Placental epithelial cell (primary cell): ENCODE data around the gene GJC2. TPM values are rescaled to one million over a fixed set of nuclear protein-coding genes. Genes with fewer than 3 reads are reported as not detected.

Experiments
- small RNA-seq: library from RNA; depleted of rRNA; stranded (forward); fragments of <200 nt; gene quantifications from one replicate; pipeline ENCODE3, GENCODE V24; 2012
- total RNA-seq: library from RNA; depleted of rRNA; stranded (reverse); fragments of >200 nt; gene quantifications from 2 replicates; pipeline ENCODE4 v1.2.3, GENCODE V29; 2012

Gene GJC2
- total RNA-seq = 0.79 and 2.1 TPM in 2 replicates

DNA sequence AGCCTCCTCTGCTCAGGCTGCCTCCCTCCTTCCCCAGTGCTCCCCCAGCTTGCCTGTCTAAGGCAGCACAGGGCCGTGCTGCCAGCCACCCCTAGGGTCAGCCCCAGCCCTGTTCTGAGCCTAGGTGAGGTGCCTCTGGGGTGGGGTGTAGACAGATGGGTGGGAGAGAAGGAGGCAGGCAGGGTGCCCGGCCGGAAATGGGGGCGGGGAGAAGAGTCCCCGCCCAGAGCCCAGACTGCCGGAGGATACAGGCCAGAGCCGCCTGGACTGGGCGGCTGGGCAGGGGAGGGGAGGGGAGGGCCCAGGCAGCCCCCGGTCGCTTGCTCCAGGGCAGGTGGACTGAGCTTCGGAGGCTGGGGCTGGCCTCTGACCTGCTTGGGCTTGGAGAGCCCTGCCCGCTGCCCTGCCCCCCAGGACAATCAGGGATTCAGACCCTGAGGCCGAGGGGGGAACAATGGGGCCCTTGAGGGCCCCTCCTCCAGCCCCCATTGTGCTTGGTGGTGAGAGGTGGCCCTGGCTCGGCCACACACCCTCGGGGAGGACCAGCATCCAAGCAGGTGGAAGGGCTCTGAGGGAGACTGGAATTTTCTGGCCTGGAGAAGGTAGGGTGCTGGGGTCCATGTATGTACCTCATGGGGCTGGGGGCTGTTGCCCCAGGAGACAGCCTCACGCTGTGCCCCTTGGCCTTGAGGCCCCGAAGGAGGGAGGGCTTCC lies at the start of gene GJC2:
Gene GJC2, plus strand, starts transcription at position 525 of the 714 bp plus-strand sequence. CDS start 7,829 bp downstream, outside the sequence.

DNA sequence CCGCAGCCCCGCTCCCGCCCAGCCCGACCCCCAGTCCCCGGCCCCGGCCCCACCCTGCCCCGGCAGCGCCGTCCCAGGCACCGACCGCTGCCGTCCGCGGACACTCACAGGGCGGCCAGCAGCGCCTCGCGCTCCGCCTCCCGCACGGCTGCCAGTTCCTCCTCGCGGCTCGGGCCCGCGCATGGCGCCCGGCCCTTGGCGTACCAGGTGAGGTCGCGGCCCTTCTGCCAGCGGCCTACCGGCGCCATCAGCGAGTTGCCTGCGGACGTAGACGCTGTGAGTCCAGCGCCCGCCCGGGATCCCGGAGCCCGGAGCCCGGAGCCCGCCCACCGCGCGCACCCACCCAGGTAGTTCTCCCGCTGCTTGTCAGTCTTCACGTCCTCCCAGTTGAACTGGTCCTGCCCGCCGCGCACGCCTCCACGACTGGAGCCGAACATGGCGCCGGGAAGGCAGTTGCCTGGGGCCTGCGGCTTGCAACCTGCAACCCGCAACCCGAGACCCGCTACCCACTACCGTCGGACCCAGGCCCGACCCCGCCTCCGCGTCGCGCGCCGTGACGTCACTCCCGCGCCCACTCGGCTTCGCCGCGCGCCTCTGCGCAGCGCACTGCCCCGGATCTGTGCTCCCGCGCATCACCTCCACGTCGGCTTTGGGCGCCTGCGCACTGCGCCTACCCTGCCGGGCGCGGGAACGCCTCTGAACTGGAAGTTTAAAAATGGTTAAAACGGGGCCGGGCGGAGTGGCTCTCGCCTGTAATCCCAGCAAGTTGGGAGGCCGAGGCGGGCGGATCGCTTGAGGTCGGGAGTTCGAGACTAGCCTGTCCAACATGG lies 46.7 kb upstream of the GJC2 start, which contains the start of gene C1orf35:
Gene C1orf35, minus strand, starts transcription at position 535 of the 830 bp plus-strand sequence. Its CDS starts 98 bp downstream, at position 437.

DNA sequence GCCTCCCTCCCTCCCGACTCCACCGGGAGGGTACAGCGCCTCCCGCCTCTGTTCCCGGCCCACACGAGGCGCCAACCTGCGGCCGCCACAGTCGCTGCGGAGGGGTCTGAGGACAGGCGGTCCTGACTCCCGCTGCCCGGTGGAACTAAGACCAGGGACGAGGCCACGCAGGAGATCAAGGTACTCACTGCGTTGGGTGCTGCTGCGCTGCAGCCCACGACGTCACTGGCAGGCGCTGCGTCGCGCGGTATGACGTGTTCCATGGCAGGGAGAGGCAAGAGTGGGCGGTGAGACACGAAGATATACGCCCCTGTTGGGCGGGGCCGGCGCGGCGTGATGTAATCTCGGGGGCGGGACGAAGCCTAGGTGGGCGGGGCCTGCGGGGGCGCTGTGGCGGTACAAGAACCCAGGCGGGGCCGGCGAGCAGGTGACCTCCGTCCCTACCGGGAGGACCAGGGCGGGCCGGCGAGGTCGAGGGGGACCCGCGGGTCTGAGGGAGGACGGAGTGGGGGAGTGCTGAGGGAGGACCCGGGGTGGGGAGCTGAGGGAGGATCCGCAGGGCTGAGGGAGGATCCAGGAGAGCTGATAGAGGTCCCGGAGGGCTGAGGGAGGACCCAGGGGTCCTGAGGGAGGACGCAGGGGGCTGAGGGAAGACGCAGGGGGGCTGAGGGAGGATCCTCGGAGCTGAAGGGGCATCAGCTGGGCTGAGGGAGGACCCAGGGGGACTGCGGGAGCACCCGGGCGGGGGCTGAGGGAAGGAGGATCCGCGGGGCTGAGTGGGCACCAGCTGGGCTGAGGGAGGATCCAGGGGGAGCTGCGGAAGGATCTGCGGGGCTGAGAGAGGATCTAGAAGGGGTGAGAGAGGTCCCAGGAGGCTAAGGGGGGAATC lies 40.4 kb upstream of the GJC2 start, which contains the start of gene MRPL55:
Gene MRPL55, minus strand, starts transcription at position 227 of the 889 bp plus-strand sequence. CDS start 1,039 bp downstream, outside the sequence.

DNA sequence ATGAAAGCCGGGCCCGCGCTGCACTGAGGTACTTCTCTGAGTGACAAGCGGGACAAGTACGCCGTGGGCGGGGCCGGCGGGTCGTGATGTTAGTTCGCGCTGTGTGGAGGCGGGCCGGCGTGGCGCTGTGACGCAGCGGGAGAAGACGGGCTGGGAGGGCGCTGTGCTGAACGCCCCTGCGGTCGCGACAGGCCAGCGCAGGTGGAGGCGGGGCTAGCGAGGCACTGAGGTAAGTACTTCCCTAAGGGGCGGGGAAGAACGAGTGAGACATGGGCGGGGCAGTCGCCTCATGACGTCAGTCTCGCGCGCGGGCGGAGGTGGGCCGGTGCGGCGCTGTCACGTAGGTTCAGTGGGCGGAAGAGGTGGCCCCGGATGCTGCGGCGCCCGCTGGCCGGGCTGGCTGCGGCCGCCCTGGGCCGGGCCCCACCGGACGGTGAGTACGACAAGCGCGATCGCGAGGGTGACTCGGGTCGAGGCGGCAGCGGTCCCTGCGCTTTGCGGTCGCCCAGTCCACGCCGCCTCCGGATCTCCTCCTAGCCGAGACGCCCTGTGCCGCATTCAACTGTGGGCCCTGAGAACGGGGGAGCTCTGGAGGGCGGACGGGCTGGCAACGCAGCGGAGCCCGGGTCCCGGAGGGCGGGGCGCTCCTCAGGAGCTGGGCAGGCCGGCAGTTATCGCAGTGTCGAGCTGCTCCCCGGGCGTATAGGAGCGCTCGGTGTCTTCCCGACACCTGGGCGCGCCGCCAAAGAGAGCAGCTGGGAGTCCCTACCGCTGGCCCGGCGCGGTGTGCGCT lies 9.6 kb upstream of the GJC2 start, which contains the start of gene GUK1:
Gene GUK1, plus strand, starts transcription at position 349 of the 793 bp plus-strand sequence. Its CDS starts 24 bp downstream, at position 373.

DNA sequence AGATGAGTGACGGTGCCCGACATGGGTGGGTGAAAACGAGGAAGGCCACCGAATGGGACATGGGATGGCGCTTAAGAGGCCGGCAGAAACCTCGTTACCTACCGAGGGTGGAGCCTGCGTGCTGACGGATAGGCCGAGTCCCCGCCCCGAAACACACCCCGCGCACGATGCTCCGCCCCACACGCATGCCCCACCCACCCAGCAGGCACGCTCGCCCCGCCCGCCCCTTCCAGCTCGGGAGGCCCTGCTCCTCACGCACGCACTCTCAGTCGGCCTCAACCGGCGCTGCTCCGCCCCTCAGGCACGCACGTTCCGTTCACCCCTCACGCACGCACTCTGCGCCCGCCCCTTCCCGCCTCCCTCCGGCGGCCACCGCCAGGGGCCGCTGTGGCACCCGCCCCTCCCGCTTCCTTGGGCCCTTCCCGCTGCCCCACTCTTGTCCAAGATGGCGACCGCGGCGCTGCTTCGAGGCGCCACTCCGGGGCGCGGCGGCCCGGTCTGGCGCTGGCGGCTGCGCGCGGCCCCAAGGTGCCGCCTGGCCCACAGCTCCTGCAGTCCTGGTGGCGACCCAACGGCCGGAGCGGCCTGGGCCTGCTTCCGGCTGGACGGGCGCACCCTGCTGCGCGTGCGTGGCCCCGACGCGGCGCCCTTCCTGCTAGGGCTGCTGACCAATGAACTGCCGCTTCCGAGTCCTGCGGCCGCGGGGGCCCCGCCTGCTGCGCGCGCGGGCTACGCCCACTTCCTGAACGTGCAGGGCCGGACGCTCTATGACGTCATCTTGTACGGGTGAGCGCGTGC lies 15.8 kb downstream of the GJC2 start, which contains the start of gene IBA57:
Gene IBA57, plus strand, starts transcription at position 433 of the 798 bp plus-strand sequence. Its CDS starts 13 bp downstream, at position 446.

DNA sequence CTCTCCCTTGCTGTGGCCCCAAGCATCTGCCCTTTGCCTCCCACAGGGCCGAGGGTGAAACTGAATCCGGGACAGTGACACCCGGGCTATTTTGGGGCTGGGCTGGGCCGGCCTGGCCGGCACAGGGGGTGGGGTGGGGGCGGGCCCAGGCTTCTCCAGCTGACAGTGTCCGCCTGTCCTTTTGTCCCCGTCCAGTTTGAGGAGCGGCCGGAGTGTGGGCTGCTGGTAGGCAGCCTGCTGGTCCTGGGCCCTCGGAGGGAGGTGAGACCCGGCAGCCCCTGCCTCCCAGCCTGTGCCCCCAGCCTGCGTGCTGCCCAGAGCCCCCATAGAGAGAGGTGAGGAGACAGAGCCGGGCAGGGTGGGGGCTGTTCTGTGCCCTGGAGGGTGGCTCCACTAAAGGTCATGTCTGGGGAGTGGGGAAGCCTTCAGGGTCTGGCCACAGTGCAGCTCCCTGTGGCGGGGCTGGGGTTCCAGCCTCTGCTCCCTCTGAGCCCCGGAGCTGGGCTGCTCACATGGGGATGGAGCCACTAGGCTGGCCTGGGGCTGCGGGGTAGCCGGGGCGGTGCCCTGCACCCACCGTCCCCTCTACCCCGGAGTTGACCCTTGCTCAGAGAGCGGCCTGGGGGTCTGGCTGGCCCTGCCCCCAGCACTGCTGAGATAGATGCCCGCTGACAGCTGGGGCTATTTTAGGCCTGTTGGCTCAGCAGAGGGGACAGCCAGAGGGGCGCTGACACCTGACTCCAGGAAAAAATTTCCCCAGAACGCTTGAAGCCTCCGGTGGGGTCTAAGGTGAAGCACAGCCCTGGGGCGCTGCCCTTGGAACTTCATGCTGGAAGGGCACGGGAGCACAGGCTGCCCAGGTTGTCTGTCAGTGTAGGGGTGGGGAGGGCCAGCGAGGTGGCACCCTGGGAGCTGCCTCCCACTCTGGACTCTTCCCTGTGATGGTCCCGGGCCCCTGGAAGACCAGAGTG lies 58.4 kb downstream of the GJC2 start, which contains the start of gene OBSCN:
Gene OBSCN, plus strand, starts transcription at position 194 of the 971 bp plus-strand sequence. CDS start 3,740 bp downstream, outside the sequence.

Small RNA genes within 50 kb of the gene (small RNA-seq; reads per million reads assigned to genes)
- gene AL359510.1 = not detected

Other genes with a start within 250 kb of the GJC2 start
- 5.1 and 7.6 TPM in 2 replicates for gene WNT9A, start 202.0 kb upstream of the GJC2 start, total RNA-seq
- gene WNT3A, start 142.9 kb upstream of the GJC2 start, total RNA-seq = not detected in 2 replicates
- gene ARF1, start 67.2 kb upstream of the GJC2 start, total RNA-seq = 345 and 501 TPM in 2 replicates
- gene C1orf35, start 46.6 kb upstream of the GJC2 start, total RNA-seq = 5.7 and 9.4 TPM in 2 replicates
- gene MRPL55, start 40.6 kb upstream of the GJC2 start, total RNA-seq = 44.5 and 106 TPM in 2 replicates
- gene GUK1, start 9.7 kb upstream of the GJC2 start, total RNA-seq = 267 and 413 TPM in 2 replicates
- 6.7 and 14.9 TPM in 2 replicates for gene IBA57, start 15.9 kb downstream of the GJC2 start, total RNA-seq
- 8.5 and 54.2 TPM in 2 replicates for gene OBSCN, start 58.1 kb downstream of the GJC2 start, total RNA-seq